Measurements from ENCODE around the gene MARK1.

- TF ChIP-seq, protein P1, sequence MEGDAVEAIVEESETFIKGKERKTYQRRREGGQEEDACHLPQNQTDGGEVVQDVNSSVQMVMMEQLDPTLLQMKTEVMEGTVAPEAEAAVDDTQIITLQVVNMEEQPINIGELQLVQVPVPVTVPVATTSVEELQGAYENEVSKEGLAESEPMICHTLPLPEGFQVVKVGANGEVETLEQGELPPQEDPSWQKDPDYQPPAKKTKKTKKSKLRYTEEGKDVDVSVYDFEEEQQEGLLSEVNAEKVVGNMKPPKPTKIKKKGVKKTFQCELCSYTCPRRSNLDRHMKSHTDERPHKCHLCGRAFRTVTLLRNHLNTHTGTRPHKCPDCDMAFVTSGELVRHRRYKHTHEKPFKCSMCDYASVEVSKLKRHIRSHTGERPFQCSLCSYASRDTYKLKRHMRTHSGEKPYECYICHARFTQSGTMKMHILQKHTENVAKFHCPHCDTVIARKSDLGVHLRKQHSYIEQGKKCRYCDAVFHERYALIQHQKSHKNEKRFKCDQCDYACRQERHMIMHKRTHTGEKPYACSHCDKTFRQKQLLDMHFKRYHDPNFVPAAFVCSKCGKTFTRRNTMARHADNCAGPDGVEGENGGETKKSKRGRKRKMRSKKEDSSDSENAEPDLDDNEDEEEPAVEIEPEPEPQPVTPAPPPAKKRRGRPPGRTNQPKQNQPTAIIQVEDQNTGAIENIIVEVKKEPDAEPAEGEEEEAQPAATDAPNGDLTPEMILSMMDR (conservative IDR thresholded peaks at IDR 0.05; ENCODE audit: low read depth in 2 of 2): no peak
- TF ChIP-seq, protein P2, sequence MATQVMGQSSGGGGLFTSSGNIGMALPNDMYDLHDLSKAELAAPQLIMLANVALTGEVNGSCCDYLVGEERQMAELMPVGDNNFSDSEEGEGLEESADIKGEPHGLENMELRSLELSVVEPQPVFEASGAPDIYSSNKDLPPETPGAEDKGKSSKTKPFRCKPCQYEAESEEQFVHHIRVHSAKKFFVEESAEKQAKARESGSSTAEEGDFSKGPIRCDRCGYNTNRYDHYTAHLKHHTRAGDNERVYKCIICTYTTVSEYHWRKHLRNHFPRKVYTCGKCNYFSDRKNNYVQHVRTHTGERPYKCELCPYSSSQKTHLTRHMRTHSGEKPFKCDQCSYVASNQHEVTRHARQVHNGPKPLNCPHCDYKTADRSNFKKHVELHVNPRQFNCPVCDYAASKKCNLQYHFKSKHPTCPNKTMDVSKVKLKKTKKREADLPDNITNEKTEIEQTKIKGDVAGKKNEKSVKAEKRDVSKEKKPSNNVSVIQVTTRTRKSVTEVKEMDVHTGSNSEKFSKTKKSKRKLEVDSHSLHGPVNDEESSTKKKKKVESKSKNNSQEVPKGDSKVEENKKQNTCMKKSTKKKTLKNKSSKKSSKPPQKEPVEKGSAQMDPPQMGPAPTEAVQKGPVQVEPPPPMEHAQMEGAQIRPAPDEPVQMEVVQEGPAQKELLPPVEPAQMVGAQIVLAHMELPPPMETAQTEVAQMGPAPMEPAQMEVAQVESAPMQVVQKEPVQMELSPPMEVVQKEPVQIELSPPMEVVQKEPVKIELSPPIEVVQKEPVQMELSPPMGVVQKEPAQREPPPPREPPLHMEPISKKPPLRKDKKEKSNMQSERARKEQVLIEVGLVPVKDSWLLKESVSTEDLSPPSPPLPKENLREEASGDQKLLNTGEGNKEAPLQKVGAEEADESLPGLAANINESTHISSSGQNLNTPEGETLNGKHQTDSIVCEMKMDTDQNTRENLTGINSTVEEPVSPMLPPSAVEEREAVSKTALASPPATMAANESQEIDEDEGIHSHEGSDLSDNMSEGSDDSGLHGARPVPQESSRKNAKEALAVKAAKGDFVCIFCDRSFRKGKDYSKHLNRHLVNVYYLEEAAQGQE (IDR thresholded peaks at IDR 0.05; ENCODE audit: unreplicated experiment): no peak
- TF ChIP-seq STAT1 (IDR thresholded peaks at IDR 0.05; ENCODE audit: unreplicated experiment) (no peak), JUNB (IDR thresholded peaks at IDR 0.05; ENCODE audit: unreplicated experiment) (no peak), ZNF331 (CRISPR knock-in tag; IDR thresholded peaks at IDR 0.05; ENCODE audit: low read depth) (no peak), EZH2phosphoT487 (IDR thresholded peaks at IDR 0.05; ENCODE audit: unreplicated experiment) (no peak), CREB1 (CRISPR knock-in tag; IDR thresholded peaks at IDR 0.05; ENCODE audit: low read depth) (no peak)
Measured at GRCh38 chr1:220710333-220710732, 182.4 kb downstream of the MARK1 start.
